SK-N-SH treated with all-trans-retinoic acid at 6 μM for 48 hours (cell line): Measurements from ENCODE around the gene DBF4B.

Experiments
- ARNTL ChIP-seq: fragments of 450-650 bp; formaldehyde crosslinking; IDR thresholded peaks from 2 replicates; pipeline ENCODE4 v1.5.0; 2020; ENCODE audit warnings: low read depth, mild to moderate bottlenecking, moderate library complexity, borderline replicate concordance
- BACH2 ChIP-seq: fragments of 250-450 bp; sonication (Bioruptor Pico); IDR thresholded peaks from 2 replicates; pipeline ENCODE4 v1.9.0; 2021; ENCODE audit warnings: mild to moderate bottlenecking, borderline replicate concordance
- CSDC2 ChIP-seq: fragments of 250-450 bp; sonication (Bioruptor Pico); IDR thresholded peaks from 2 replicates; pipeline ENCODE4 v1.5.0; 2020; ENCODE audit warnings: mild to moderate bottlenecking, moderate library complexity
- GLIS3 ChIP-seq: fragments of 250-450 bp; sonication (Bioruptor Pico); IDR thresholded peaks from 2 replicates; pipeline ENCODE4 v1.5.0; 2020; ENCODE audit warnings: mild to moderate bottlenecking, moderate library complexity
- ISL1 ChIP-seq: fragments of 250-450 bp; sonication (Bioruptor Pico); IDR thresholded peaks from 2 replicates; pipeline ENCODE4 v2.1.2; 2022; ENCODE audit warnings: mild to moderate bottlenecking, moderate library complexity
- RARB ChIP-seq: fragments of 250-450 bp; sonication (Bioruptor Pico); IDR thresholded peaks from 2 replicates; pipeline ENCODE4 v1.8.0; 2021; ENCODE audit warnings: mild to moderate bottlenecking, moderate library complexity
- SNAI2 ChIP-seq: fragments of 250-450 bp; sonication (Bioruptor Pico); IDR thresholded peaks from 2 replicates; pipeline ENCODE4 v1.5.0; 2020; ENCODE audit warnings: mild to moderate bottlenecking, moderate library complexity
- TCF4 ChIP-seq: fragments of 250-450 bp; sonication (Bioruptor Pico); IDR thresholded peaks from 2 replicates; pipeline ENCODE4 v1.8.0; 2021; ENCODE audit warnings: mild to moderate bottlenecking, moderate library complexity, borderline replicate concordance
- ZC3H10 ChIP-seq: fragments of 250-450 bp; sonication (Bioruptor Pico); IDR thresholded peaks from 2 replicates; pipeline ENCODE4 v1.5.1; 2021; ENCODE audit warnings: mild to moderate bottlenecking, moderate library complexity
- ZFP3 ChIP-seq: fragments of 250-450 bp; sonication (Bioruptor Pico); IDR thresholded peaks from 2 replicates; pipeline ENCODE4 v1.5.0; 2020; ENCODE audit warnings: mild to moderate bottlenecking, moderate library complexity
- ZNF8 ChIP-seq: fragments of 450-650 bp; formaldehyde crosslinking; IDR thresholded peaks from 2 replicates; pipeline ENCODE4 v1.5.0; 2020; ENCODE audit warnings: mild to moderate bottlenecking, moderate library complexity
- TF ChIP-seq, protein P1 (sequence below): fragments of 250-450 bp; sonication (Bioruptor Pico); IDR thresholded peaks from 2 replicates; pipeline ENCODE4 v1.5.0; 2020; ENCODE audit warnings: mild to moderate bottlenecking, moderate library complexity
- TF ChIP-seq, protein P2 (sequence below): fragments of 250-450 bp; sonication (Bioruptor Pico); IDR thresholded peaks from 2 replicates; pipeline ENCODE4 v1.8.0; 2020; ENCODE audit warnings: mild to moderate bottlenecking, moderate library complexity, borderline replicate concordance
- TF ChIP-seq, protein P3 (sequence below): fragments of 250-450 bp; sonication (Bioruptor Pico); IDR thresholded peaks from 2 replicates; pipeline ENCODE4 v1.8.0; 2021; ENCODE audit warnings: low read depth, mild to moderate bottlenecking, moderate library complexity, borderline replicate concordance

DNA sequence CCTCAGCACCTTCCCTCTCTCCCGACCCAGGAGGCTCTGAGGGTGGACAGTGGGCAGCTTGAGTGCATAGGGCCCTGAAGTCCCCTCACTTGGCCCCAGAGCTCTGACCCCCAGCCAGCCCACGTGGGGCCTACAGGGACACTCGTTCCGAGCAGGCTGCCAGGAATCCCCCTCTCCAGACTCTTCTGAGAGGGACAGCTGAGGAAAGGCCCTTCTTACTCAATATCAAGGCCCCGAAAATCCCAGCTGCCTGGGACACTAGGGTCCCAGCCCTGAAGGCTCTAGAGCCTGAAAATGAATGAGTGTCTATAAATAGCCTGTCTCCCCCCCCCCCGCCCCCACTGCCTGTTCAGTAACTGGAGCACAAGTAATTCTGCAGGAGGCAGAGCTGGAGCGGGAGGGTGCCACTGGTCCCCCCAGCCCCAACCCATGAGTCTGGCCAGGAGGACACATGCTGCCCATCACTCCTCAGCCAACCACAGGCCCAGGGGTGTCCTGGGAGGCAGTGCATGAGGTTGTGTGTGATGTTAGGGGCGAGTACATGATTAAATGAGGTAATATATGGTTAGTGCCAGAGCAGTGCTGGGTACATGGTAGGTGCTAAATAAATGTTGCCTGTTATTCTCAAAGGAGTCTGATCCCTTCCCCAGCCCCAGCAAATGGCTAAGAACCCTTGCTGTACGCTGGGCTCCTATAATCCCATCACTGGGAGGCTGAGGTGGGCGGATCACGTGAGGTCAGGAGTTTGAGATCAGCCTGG lies 61.9 kb downstream of the DBF4B start:
- no peak for TF ChIP-seq ISL1 (CRISPR knock-in tag)
- no peak for TF ChIP-seq GLIS3
- no peak for TF ChIP-seq TCF4 (CRISPR knock-in tag)
- no peak for TF ChIP-seq ZC3H10 (CRISPR knock-in tag)
- TF ChIP-seq, protein P1, sequence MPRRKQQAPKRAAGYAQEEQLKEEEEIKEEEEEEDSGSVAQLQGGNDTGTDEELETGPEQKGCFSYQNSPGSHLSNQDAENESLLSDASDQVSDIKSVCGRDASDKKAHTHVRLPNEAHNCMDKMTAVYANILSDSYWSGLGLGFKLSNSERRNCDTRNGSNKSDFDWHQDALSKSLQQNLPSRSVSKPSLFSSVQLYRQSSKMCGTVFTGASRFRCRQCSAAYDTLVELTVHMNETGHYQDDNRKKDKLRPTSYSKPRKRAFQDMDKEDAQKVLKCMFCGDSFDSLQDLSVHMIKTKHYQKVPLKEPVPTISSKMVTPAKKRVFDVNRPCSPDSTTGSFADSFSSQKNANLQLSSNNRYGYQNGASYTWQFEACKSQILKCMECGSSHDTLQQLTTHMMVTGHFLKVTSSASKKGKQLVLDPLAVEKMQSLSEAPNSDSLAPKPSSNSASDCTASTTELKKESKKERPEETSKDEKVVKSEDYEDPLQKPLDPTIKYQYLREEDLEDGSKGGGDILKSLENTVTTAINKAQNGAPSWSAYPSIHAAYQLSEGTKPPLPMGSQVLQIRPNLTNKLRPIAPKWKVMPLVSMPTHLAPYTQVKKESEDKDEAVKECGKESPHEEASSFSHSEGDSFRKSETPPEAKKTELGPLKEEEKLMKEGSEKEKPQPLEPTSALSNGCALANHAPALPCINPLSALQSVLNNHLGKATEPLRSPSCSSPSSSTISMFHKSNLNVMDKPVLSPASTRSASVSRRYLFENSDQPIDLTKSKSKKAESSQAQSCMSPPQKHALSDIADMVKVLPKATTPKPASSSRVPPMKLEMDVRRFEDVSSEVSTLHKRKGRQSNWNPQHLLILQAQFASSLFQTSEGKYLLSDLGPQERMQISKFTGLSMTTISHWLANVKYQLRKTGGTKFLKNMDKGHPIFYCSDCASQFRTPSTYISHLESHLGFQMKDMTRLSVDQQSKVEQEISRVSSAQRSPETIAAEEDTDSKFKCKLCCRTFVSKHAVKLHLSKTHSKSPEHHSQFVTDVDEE, result no peak
- no peak for TF ChIP-seq SNAI2 (CRISPR knock-in tag)
- TF ChIP-seq BACH2 (CRISPR knock-in tag), result no peak
- TF ChIP-seq, protein P2, sequence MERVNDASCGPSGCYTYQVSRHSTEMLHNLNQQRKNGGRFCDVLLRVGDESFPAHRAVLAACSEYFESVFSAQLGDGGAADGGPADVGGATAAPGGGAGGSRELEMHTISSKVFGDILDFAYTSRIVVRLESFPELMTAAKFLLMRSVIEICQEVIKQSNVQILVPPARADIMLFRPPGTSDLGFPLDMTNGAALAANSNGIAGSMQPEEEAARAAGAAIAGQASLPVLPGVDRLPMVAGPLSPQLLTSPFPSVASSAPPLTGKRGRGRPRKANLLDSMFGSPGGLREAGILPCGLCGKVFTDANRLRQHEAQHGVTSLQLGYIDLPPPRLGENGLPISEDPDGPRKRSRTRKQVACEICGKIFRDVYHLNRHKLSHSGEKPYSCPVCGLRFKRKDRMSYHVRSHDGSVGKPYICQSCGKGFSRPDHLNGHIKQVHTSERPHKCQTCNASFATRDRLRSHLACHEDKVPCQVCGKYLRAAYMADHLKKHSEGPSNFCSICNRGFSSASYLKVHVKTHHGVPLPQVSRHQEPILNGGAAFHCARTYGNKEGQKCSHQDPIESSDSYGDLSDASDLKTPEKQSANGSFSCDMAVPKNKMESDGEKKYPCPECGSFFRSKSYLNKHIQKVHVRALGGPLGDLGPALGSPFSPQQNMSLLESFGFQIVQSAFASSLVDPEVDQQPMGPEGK, result no peak
- TF ChIP-seq RARB (CRISPR knock-in tag), result no peak
- TF ChIP-seq, protein P3, sequence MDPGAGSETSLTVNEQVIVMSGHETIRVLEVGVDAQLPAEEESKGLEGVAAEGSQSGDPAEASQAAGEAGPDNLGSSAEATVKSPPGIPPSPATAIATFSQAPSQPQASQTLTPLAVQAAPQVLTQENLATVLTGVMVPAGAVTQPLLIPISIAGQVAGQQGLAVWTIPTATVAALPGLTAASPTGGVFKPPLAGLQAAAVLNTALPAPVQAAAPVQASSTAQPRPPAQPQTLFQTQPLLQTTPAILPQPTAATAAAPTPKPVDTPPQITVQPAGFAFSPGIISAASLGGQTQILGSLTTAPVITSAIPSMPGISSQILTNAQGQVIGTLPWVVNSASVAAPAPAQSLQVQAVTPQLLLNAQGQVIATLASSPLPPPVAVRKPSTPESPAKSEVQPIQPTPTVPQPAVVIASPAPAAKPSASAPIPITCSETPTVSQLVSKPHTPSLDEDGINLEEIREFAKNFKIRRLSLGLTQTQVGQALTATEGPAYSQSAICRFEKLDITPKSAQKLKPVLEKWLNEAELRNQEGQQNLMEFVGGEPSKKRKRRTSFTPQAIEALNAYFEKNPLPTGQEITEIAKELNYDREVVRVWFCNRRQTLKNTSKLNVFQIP (CRISPR knock-in tag), result no peak
- TF ChIP-seq ZNF8 (CRISPR knock-in tag), result no peak
- no peak for TF ChIP-seq CSDC2
- TF ChIP-seq ARNTL (CRISPR knock-in tag), result no peak
- TF ChIP-seq ZFP3 (CRISPR knock-in tag), result no peak
